NCI-H1930 (cell line): Measurements from ENCODE around the gene PCNP.
"Not testable (repeated sequence)": the region's sequence is repeated elsewhere in the genome, so short reads cannot be mapped to it uniquely, and the experiment has no call there.

ENCODE experiments used
- DNase-seq, 2 experiments: peaks; one replicate each; lab custom pipeline; 2025; lab: John Stamatoyannopoulos, UW

PCNP gene

GRCh38 chr3:101633186-101633585, 59.2 kb downstream of the PCNP start:
- DNase-seq, result no peak

DNA sequence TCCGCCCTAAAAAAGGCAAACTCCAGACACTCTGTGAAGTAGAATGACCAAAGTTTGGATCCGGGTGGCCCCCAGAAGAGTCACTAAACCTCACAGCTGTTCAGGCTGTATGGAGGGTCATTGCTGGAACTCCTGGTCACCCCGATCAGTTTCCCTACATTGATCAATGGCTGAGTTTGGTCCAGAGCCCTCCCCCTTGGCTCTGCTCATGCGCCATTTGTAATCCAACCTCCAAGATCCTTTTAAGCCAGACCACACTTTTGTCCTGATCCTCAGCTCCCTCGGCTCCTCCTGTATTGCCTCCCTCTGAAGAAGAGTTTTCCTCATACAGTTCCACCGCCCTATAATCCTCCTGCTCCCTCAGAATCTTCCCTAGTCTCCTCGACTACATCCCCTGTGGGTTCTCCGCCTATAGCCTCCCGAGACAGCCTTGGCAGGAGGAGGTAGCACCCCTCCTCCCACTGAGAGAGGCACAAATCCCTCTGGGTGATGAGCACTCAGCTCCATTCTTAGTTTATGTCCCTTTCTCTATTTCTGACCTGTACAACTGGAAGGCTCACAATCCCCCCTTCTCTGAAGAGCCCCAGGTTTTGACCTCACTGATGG, 60.7 kb downstream of the PCNP start:
- no peak for DNase-seq

- no peak for DNase-seq
Measured at GRCh38 chr3:101635345-101635744, 61.4 kb downstream of the PCNP start.

GRCh38 chr3:101635954-101636798, 62.2 kb downstream of the PCNP start:
- peak in 1 of 2 experiments; percentile 17 for DNase-seq

GRCh38 chr3:101637451-101637850, 63.5 kb downstream of the PCNP start:
- no peak for DNase-seq

DNA sequence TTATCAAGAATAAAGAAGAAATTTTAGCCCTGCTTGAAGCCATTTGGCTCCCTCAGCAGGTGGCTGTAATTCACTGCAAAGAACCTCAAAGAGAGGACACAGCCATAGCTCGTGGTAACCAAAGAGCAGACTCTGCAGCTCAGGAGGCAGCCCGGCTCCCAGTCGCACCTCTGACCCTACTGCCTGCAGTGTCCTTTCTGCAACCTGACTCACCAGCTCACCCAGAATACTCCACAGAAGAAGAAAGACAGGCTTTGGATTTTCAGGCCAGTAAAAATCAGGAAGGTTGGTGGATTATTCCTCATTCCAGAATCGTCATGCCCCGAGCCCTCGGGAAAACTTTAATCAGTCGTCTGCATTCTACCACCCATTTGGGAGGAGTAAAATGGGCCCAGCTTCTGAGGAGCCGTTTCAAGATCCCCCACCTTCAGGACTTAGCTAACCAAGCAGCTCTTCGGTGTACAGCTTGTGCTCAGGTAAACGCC, 64.3 kb downstream of the PCNP start:
- no peak for DNase-seq

- DNase-seq, result no peak
Measured at GRCh38 chr3:101639280-101639963, 65.4 kb downstream of the PCNP start.

- no peak for DNase-seq
Measured at GRCh38 chr3:101640256-101640655, 66.3 kb downstream of the PCNP start.

- not testable (repeated sequence) for DNase-seq
Measured at GRCh38 chr3:101641397-101642115, 67.6 kb downstream of the PCNP start.

DNA sequence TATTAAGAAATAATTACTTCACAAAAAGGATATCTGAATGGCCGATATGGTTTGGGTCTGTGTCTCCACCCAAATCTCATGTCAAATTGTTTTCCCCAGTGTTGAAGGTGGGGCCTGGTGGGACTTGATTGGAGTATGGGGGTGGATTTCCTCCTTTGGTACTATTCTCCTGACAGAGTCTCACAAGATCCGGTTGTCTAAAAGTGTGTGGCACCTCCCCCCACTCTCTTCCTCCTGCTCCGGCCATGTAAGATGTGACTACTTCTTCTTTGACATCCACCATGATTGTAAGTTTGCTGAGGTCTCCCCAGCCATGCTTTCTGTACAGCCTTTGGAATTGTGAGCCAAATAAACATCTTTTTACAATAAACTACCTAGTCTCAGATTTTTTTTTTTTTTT, 68.5 kb downstream of the PCNP start:
- no peak for DNase-seq

DNA sequence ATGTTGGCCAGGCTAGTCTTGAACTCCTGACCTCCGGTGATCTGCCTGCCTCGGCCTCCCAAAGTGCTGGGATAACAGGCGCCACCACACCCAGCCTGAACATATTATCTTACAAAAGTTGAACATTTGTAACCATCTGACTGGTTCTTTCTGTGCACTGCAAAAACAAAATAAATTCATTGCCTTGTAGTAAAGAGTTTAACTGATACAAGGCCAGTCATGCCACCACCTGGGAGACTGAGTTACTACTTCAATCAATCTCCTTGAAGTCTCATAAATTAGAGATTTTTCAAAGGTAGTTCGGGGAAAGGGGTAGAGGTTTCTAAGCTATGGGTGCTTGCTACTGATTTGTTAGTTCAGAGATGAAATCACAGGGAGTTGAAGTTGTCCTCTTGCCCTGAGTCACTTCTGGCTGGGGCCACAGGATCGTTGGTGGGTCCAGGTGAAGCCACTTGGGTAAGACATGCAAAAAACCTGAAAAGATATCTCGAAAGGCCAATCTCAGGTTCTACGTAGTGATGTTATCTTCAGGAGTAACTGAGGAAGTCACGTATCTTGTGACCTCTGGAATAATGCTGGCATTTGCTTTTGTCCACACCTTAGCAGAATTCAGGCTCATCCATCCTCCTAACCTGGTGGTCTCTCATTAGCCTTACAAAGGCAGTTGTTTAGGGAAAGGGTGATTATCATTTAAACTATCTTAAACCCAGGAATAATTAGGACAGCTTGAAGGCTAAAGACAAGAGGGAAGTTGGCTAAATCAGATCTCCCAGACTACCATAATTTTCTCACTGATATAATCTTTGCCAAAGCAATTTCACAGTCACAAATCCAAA, 69.2 kb downstream of the PCNP start:
- DNase-seq, result no peak
